NCI-H2107 treated with DMSO at 0.1 percent for 48 hours (cell line): ENCODE data around the gene PSG6.
"Not testable (repeated sequence)": the region's sequence is repeated elsewhere in the genome, so short reads cannot be mapped to it uniquely, and the experiment has no call there.

ENCODE experiments used
- DNase-seq: peaks from one replicate; lab custom pipeline; 2025; ENCODE audit not compliant: unreplicated experiment; lab: John Stamatoyannopoulos, UW

Gene PSG6

GRCh38 chr19:42911731-42912130 lies 6.0 kb downstream of the PSG6 start:
- not testable (repeated sequence) for DNase-seq

DNA sequence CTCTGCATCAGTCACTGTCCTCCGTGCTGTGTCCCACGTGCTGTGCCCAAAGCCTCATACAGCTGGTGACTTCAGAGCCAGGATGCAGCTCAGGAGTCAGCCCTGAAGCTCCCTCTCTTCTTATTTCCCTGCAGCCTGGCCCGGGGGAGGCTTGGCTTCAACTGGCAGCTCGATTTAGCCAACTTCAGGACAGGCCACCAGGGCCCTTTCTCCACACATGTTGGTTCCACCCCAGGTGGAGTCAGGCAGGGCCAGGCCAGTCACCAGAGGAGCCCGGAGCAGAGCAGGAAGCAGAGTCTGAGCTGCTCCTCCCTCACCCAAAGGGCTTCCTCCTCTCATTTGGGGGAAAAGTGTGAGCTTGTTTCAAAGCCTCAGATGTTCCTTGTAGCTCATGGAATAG lies 11.5 kb downstream of the PSG6 start:
- DNase-seq: not testable (repeated sequence)

DNA sequence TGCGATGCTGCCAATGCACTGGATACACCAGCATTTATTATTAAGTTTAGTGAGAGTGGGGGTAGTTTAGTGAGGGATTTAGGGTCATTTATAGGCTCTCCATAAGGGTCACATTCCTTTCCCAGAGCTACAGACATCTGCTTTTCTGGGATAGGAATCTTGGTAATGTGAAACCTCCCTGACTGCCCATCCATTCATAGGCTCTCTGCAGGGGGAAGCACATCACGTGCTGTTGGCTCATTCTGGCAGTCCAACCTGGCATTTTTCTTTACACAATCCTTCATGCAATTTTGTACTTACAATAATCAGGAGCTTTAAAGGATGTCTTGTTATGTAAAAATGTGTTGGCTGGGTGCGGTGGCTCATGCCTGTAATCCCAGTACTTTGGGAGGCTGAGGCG lies 17.1 kb downstream of the PSG6 start:
- not testable (repeated sequence) for DNase-seq

DNA sequence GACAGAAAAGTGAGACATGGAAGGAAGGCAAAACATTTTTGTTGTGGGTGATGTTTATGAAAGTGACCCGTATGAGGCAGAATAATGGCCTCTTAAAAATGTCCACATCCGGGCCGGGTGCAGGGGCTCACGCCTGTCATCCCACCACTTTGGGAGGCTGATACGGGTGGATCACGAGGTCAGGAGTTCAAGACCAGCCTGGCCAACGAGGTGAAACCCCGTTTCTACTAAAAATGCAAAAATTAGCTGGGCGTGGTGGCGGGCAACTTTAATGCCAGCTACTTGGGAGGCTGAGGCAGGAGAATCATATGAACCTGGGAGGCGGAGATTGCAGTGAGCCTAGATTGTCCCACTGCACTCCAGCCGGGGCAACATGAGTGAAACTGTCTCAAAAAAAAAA lies 18.0 kb downstream of the PSG6 start:
- not testable (repeated sequence) for DNase-seq

DNA sequence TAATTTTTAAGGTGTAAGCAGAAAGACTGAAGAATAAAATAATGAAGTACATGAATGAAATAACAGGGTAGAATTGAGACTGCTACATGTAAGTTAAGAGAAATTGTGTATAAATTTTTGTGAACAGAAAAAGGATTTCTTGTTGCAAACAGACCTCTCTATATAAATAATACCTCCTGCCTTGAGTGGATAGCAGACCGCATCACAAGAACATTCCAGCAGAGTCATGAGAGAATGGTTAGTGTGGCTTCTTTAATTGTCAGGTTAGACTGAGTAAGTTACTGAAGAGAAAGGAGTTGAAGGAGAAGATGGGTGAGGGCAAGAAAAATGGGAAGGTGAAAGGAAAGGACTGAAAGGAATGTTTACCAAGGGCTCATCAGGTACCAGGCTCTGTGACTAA lies 18.6 kb downstream of the PSG6 start:
- not testable (repeated sequence) for DNase-seq

DNA sequence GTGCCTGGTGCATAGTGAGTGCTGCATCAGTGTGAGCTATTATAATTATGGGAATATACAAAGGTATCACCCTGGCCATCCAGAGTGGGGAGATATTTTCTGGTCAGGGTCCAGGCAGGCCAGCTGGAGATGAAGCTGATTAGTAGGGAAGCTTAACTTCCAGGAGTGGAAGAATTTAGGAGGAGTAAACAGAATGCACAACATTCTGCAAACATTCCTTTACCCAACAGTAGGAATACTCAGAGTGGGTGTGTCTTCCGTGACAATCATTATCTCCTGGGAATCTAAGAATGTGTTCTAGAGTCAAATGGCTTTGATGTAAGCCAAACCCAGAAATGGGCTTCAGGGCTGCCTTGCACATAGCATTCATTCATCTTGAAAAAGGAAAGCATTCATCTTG lies 19.0 kb downstream of the PSG6 start:
- DNase-seq: not testable (repeated sequence)

- not testable (repeated sequence) for DNase-seq
These were observed 20.0 kb downstream of the PSG6 start for GRCh38 chr19:42897729-42898128.

GRCh38 chr19:42890446-42890845 lies 27.2 kb downstream of the PSG6 start:
- not testable (repeated sequence) for DNase-seq

GRCh38 chr19:42887876-42888445 lies 29.7 kb downstream of the PSG6 start:
- DNase-seq: not testable (repeated sequence)

DNA sequence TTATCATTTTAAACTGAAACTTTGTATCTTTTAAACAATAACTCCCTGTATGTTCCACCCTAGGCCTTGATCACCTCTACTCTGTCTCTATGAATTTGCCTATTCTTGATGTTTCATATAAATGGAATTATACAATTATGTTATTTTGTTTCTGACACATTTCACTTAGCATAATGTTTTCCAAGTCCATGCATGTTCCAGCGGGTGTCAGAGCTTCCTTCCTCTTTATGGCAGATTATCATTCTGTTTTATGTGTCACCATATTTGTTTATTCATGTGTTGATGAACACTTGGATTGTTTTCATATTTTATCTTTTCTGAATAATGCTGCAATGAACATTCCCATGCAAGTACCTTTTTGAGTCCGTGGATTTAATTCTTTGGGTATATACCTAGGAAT lies 35.0 kb downstream of the PSG6 start:
- DNase-seq: not testable (repeated sequence)

- DNase-seq: not testable (repeated sequence)
These were observed 35.7 kb downstream of the PSG6 start for GRCh38 chr19:42882010-42882409.

DNA sequence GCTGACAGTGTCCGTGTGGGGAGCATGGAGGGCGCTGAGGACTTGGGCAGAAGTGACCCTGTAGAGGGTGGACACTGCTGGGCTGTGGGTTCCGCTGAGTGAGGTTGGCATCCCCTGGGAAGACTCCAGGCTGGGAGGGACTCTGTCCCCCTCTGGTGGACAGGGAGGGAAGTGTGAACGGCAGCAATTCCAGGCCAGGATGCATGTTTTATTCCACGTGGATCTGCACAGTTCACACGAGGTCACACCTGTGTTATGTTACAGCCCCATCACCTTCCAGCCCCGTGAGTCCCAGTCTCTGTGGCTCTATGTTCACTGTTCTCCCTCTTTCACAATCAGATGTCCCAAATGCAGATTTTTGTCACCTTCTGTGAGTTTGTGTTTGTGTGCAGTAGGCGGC lies 36.4 kb downstream of the PSG6 start:
- not testable (repeated sequence) for DNase-seq

DNA sequence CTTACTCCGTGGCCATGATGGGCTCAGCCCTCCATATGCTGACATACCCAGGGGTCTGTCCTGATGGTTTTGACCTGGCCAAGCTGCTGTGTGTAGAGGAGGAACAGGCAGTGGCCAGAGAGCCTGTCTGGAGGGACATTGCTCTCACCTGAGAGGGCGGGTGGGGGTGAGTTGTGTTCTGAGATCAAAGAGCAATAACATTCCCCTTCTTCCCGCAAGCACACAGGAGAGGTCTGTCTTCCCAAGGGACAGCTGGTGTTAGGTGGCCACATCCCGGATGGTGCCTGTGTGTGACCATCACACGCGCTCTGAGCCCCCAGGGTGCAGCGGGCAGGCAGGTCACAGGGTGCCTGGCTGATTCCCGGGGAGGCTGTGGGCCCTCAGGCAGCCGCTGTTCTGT lies 37.1 kb downstream of the PSG6 start:
- DNase-seq: not testable (repeated sequence)

DNA sequence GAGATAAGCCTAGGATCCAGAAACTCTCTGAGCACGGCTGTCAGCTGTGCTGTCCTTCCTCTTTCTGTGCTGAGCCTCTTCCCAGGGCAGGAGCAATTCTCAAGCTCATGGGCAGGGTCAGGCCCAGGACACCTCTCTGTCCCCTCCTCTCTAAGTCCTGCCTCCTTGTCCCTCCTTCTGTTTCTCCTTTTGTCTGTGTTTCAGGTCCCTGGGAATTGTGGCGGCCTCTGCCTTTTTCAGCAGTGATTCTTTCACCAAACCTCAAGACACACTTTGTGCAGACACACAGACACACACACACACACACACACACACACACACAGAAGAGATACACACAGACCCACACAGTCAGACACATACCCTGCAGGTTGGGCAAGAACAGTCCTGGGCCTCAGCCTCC lies 38.1 kb downstream of the PSG6 start, which contains the start of gene PSG1:
PSG1 (minus strand) TSS at position 101 of the 400 bp plus-strand sequence. CDS start 132 bp downstream, outside the sequence.
- DNase-seq: no peak

GRCh38 chr19:42876596-42876995 lies 41.1 kb downstream of the PSG6 start:
- DNase-seq: not testable (repeated sequence)

GRCh38 chr19:42875881-42876280 lies 41.8 kb downstream of the PSG6 start:
- DNase-seq: not testable (repeated sequence)

DNA sequence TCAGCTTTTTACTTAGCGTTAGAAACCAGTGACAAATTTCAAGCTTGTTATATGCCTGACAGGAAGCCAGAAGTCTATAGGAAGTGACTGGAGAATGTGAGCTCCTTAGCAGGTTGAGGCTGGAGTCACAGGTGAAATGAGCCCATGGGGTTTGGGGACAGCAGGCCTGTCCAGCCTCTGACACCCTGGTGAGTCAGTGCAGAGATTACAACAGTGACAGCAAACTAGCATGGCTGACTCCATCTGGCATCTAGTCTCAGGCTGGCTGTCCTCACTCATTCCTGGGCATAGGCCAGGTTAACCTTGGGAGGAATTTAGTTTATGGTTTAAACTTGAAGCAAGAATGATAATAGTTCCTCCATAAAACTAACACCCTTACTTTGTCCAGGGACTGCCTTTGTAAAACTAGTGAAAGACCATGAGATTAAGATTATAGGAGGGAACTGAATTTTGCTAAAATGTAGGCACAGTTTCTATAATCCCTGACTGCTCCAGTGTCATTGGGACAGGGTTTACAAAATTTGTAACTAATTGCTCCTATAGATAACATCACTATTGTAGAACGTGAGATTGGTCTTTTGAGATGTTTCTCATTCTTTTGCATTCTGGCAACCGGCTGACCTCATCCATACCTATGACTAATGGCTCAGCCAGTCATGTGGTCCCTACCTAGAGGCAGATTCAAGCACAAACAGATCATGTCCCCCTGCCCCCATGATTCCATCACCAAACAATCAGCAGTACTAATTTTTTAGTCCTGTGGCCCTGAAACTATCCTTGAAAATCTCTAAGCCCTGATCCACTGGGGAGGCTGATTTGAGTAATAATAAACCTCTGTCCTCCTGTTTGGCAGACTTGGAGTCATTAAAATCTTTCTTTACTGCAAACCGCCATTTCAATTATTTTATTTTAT lies 42.5 kb downstream of the PSG6 start:
- not testable (repeated sequence) for DNase-seq

DNA sequence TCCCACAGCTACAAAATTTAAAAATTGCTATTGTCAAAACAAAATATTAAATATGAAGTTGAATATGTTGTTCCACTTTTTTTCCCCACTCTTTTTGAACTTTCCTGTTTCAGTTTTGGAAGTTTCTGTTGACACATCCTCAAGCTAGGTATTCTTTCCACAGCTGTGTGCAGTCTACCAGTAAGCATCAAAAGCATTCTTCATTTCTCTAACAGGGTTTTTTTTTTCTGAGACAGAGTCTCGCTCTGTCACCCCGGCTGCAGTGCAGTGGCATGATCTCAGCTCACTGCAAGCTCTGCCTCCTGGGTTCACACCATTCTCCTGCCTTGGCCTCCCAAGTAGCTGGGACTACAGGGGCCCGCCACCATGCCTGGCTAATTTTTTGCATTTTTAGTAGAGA lies 43.6 kb downstream of the PSG6 start:
- not testable (repeated sequence) for DNase-seq

GRCh38 chr19:42872608-42873007 lies 45.1 kb downstream of the PSG6 start:
- no peak for DNase-seq

GRCh38 chr19:42857544-42857867 lies 60.2 kb downstream of the PSG6 start:
- no peak for DNase-seq

DNA sequence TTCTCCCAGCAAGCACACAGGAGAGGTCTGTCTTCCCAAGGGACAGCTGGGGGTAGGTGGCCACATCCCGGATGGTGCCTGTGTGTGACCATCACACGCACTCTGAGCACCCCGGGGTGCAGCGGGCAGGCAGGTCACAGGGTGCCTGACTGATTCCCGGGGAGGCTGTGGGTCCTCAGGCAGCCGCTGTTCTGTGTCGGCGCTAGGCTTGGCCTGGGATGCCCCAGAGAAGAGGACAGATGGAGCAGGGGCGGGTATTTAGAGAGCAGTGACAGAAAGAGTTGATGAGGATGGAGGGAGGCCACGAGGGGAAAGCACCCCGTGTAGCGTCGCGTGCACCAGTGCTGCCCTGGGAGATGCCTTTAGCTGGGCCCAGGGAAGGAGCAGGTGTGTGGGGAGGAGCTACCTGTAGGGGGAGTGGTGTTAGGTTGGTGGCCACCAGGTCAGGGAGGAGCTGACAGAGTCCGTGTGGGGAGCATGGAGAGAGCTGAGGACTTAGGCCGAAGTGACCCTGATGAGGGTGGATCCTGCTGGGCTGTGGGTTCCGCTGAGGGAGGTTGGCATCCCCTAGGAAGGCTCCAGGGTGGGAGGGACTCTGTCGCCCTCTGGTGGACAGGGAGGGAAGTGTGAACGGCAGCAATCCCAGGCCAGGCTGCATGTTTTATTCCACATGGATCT lies 60.7 kb downstream of the PSG6 start:
- DNase-seq: not testable (repeated sequence)

DNA sequence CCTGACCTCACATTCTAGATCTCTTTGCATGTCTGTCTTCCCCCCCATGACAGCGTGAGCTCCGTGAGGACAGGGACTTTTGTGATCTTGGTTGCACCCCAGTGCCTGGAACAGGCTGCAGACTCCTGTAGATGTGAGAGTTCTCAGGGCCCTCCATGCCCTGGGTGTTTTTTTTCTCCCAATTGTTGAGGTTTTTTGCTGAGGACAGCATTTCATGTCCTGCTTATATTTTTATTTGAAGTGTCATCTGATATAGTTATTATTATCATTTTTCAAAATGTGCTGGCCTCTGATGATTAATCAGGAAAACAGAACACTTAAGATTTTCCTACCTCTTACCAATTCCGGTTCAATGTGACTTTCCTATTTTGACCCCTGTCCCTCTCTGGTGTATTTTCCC lies 62.9 kb downstream of the PSG6 start:
- DNase-seq: not testable (repeated sequence)
